K562 (cell line): ENCODE measurements around the gene KCNAB1. TPM values are rescaled to one million over a fixed set of nuclear protein-coding genes. Genes with fewer than 3 reads are reported as not detected.

Experiments
- ARID1B ChIP-seq: fragments of 450-650 bp; IDR thresholded peaks from 2 replicates; pipeline ENCODE4 v1.6.1; 2016; ENCODE audit warnings: antibody characterized with exemption, mild to moderate bottlenecking, inconsistent platforms
- C11orf30 ChIP-seq: fragments of 450-650 bp; IDR thresholded peaks from 2 replicates; pipeline ENCODE4 v1.6.1; 2016; ENCODE audit warnings: low read depth, mild to moderate bottlenecking
- CHD7 ChIP-seq: fragments of 200-600 bp; sonication (generic); IDR thresholded peaks from one replicate; pipeline ENCODE4 v1.6.1; 2012; ENCODE audit warnings: mild to moderate bottlenecking, low read depth, low read length, inconsistent platforms
- COPS2 ChIP-seq: fragments of 450-650 bp; conservative IDR thresholded peaks from 2 replicates; pipeline ENCODE4 v1.6.1; 2016; ENCODE audit warnings: mild to moderate bottlenecking, moderate library complexity
- FOXA3 ChIP-seq, 2 experiments: fragments of 450-650 bp in 1 of 2; sonication (generic) in 1 of 2; formaldehyde crosslinking; IDR thresholded peaks in 1 of 2; conservative IDR thresholded peaks in 1 of 2; 2 replicates each; pipeline versions ENCODE4 v1.4.0 to v1.8.0; 2020 to 2022; ENCODE audit warnings: mild to moderate bottlenecking in 2 of 2, missing genetic modification reagents in 1 of 2
- HDGF ChIP-seq: fragments of 450-650 bp; IDR thresholded peaks from 2 replicates; pipeline ENCODE4 v1.6.1; 2016
- HMGN3 ChIP-seq: IDR thresholded peaks from 2 replicates; pipeline ENCODE4 v1.6.1; 2011; ENCODE audit warnings: borderline replicate concordance, low read depth, mild to moderate bottlenecking, mixed read lengths, low read length; ENCODE audit not compliant: insufficient read length; ENCODE audit errors: extremely low read depth
- IRF9 ChIP-seq: fragments of 450-650 bp; IDR thresholded peaks from 2 replicates; pipeline ENCODE4 v1.6.1; 2016; ENCODE audit warnings: missing biosample characterization, missing genetic modification characterization
- NCOA4 ChIP-seq: fragments of 450-650 bp; IDR thresholded peaks from 2 replicates; pipeline ENCODE4 v1.6.1; 2018; ENCODE audit warnings: mild to moderate bottlenecking; ENCODE audit not compliant: partially characterized antibody
- NUFIP1 ChIP-seq: fragments of 450-650 bp; IDR thresholded peaks from 2 replicates; pipeline ENCODE4 v1.6.1; 2018; ENCODE audit not compliant: partially characterized antibody
- THRB ChIP-seq: fragments of 450-650 bp; formaldehyde crosslinking; conservative IDR thresholded peaks from 2 replicates; pipeline ENCODE4 v1.4.0; 2022; ENCODE audit warnings: mild to moderate bottlenecking, missing genetic modification characterization
- XRCC4 ChIP-seq: IDR thresholded peaks from one replicate; pipeline ENCODE4 v1.6.1; 2011; ENCODE audit not compliant: insufficient read depth, insufficient read length; ENCODE audit errors: extremely low read depth
- ZNF277 ChIP-seq: fragments of 250-450 bp; sonication (Bioruptor Pico); IDR thresholded peaks from 2 replicates; pipeline ENCODE4 v1.8.0; 2022; ENCODE audit warnings: inconsistent platforms, mild to moderate bottlenecking, moderate library complexity, borderline replicate concordance
- ZNF764 ChIP-seq: fragments of 250-450 bp; sonication (Bioruptor Pico); IDR thresholded peaks from 2 replicates; pipeline ENCODE4 v1.4.0; 2020; ENCODE audit warnings: low read depth, mild to moderate bottlenecking, moderate library complexity
- polyA plus RNA-seq, 8 experiments: library from polyadenylated mRNA; depleted of rRNA in 4 of 8; stranded (reverse) in 5 of 8; unstranded in 3 of 8; fragments of >200 nt; fragmentation: Nextera tagmentation in 2 of 8; fragmentation: Illumina TruSeq in 1 of 8; extraction: Ambion mirVana in 2 of 8; extraction: Trizol in 1 of 8; gene quantifications; 2 replicates each; pipeline versions ENCODE4 v1.2.1 to v1.2.3, GENCODE V29; 2011 to 2014; ENCODE audit warnings: inconsistent platforms in 1 of 8, missing spikeins in 1 of 8
- total RNA-seq, 7 experiments: library from RNA; depleted of rRNA in 6 of 7; stranded (reverse); fragments of >200 nt in 6 of 7; fragmentation: Illumina TruSeq in 2 of 7; extraction: Trizol in 2 of 7; gene quantifications; 2 replicates each; pipeline versions ENCODE4 v1.2.1 to v1.2.3, GENCODE V29; 2011 to 2021; ENCODE audit warnings: low replicate concordance in 1 of 7

The KCNAB1 gene
- total and polyA plus RNA-seq, 9 of the 15 experiments (the other 6 are each of a cell fraction or from before 2014, with no cell fraction given): 0.14 to 1.2 (median 0.51) TPM

GRCh38 chr3:156483426-156483825 lies 363.0 kb downstream of the KCNAB1 start (continued):
- TF ChIP-seq FOXA3 (CRISPR knock-in tag; conservative IDR thresholded peaks at IDR 0.05 in 1 of 2, IDR thresholded peaks at IDR 0.05 in 1 of 2) (0 out of 4 replicates have a peak, but pooled peaks of 1 of the 2 experiments have one; percentile 3), ARID1B (peak; percentile 87), ZNF764 (CRISPR knock-in tag) (no peak), NUFIP1 (no peak), COPS2 (no peak), C11orf30 (peak; percentile 84), HMGN3 (no peak), XRCC4 (no peak), ZNF277 (CRISPR knock-in tag) (no peak), THRB (CRISPR knock-in tag) (no peak), CHD7 (no peak), NCOA4 (no peak), HDGF (no peak), IRF9 (tag) (no peak)
